ENCODE data around the gene C1orf87.
"Not testable (repeated sequence)": the region's sequence is repeated elsewhere in the genome, so short reads cannot be mapped to it uniquely, and the experiment has no call there.

The C1orf87 gene

GRCh38 chr1:59990470-59990869, 83.1 kb downstream of the C1orf87 start:
- peak; percentile 95 for DNase-seq

- DNase-seq = no peak
Observed at GRCh38 chr1:59986516-59987310, 86.9 kb downstream of the C1orf87 start.

GRCh38 chr1:59985911-59986515, 87.6 kb downstream of the C1orf87 start:
- no peak for DNase-seq

- no peak for DNase-seq
Observed at GRCh38 chr1:59979666-59980065, 93.9 kb downstream of the C1orf87 start.

- DNase-seq = no peak
Observed at GRCh38 chr1:59978511-59978910, 95.1 kb downstream of the C1orf87 start.

GRCh38 chr1:59978026-59978425, 95.5 kb downstream of the C1orf87 start:
- DNase-seq = no peak

- no peak for DNase-seq
Observed at GRCh38 chr1:59977075-59977410, 96.5 kb downstream of the C1orf87 start.

GRCh38 chr1:59976194-59977074, 97.1 kb downstream of the C1orf87 start:
- peak; percentile 91 for DNase-seq

- DNase-seq = no peak
Observed at GRCh38 chr1:59973719-59974118, 99.9 kb downstream of the C1orf87 start.

GRCh38 chr1:59972216-59972927, 101.2 kb downstream of the C1orf87 start:
- DNase-seq = peak; percentile 99

GRCh38 chr1:59971464-59971911, 102.1 kb downstream of the C1orf87 start:
- peak; percentile 91 for DNase-seq

GRCh38 chr1:59969542-59970175, 103.9 kb downstream of the C1orf87 start:
- not testable (repeated sequence) for DNase-seq

- not testable (repeated sequence) for DNase-seq
Observed at GRCh38 chr1:59968746-59969145, 104.8 kb downstream of the C1orf87 start.

- DNase-seq = no peak
Observed at GRCh38 chr1:59967780-59968179, 105.8 kb downstream of the C1orf87 start.

GRCh38 chr1:59967141-59967697, 106.4 kb downstream of the C1orf87 start:
- DNase-seq = peak; percentile 78

GRCh38 chr1:59952065-59952464, 121.5 kb downstream of the C1orf87 start:
- peak; percentile 45 for DNase-seq

GRCh38 chr1:59949648-59950047, 123.9 kb downstream of the C1orf87 start:
- DNase-seq = no peak

GRCh38 chr1:59948990-59949389, 124.6 kb downstream of the C1orf87 start:
- DNase-seq = no peak

- DNase-seq = peak; percentile 73
Observed at GRCh38 chr1:59947047-59947938, 126.3 kb downstream of the C1orf87 start.

- no peak for DNase-seq
Observed at GRCh38 chr1:59945790-59946189, 127.8 kb downstream of the C1orf87 start.
